Neutrophil (primary cell): ENCODE results near the gene CHP1.
"Not testable (repeated sequence)": the region's sequence is repeated elsewhere in the genome, so short reads cannot be mapped to it uniquely, and the experiment has no call there.

Source experiments
- H3K27ac ChIP-seq: fragments of 200-600 bp; sonication (generic); 2 replicates; pipeline ENCODE4 v1.5.1; 2016; ENCODE audit warnings: mild to moderate bottlenecking, moderate library complexity
- H3K27me3 ChIP-seq: fragments of 200-600 bp; sonication (generic); 2 replicates; pipeline ENCODE4 v1.6.0; 2016; ENCODE audit warnings: mild to moderate bottlenecking
- H3K36me3 ChIP-seq: fragments of 200-600 bp; sonication (generic); 2 replicates; pipeline ENCODE4 v1.5.1; 2017
- H3K4me1 ChIP-seq, 2 experiments: fragments of 200-600 bp in 1 of 2; sonication (generic) in 1 of 2; 1 replicate in 1 of 2; 2 replicates in 1 of 2; pipeline versions ENCODE4 v1.5.1 to v1.6.1; 2013 to 2016; ENCODE audit warnings: low read depth in 1 of 2, low read length in 1 of 2, mild to moderate bottlenecking in 1 of 2, moderate library complexity in 1 of 2; ENCODE audit not compliant: control insufficient read depth in 1 of 2, insufficient read depth in 1 of 2
- H3K4me3 ChIP-seq, 2 experiments: fragments of 200-600 bp in 1 of 2; sonication (generic) in 1 of 2; 1 replicate in 1 of 2; 2 replicates in 1 of 2; pipeline ENCODE4 v1.5.1; 2013 to 2016; ENCODE audit warnings: low read depth in 1 of 2, low read length in 1 of 2, mild to moderate bottlenecking in 1 of 2, moderate library complexity in 1 of 2
- H3K9me3 ChIP-seq: fragments of 200-600 bp; sonication (generic); 2 replicates; pipeline ENCODE4 v1.5.1; 2016
- CTCF ChIP-seq: fragments of 200-600 bp; sonication (generic); IDR thresholded peaks from 2 replicates; pipeline ENCODE4 v1.5.1; 2016; ENCODE audit warnings: antibody characterized with exemption

The CHP1 gene

GRCh38 chr15:41219381-41219780, 11.7 kb upstream of the CHP1 start:
- Histone ChIP-seq H3K36me3 (no peaks in the 10 kb centered on the region), H3K27ac (no peak overlapping the region), H3K4me3 (no peak overlapping the region), H3K4me1 (peaks cover 13 to 15% of the 10 kb centered on the region in 2 experiments), H3K27me3 (no peaks in the 10 kb centered on the region), H3K9me3 (no peaks in the 10 kb centered on the region)
- no peak for TF ChIP-seq CTCF

- H3K27me3 ChIP-seq, result no peaks in the 10 kb centered on the region
- no peaks in the 10 kb centered on the region for H3K36me3 ChIP-seq
- peak overlapping the region; percentile 85 to 94 for H3K4me3 ChIP-seq
- H3K27ac ChIP-seq, result peak overlapping the region; percentile 90
- H3K4me1 ChIP-seq, result peaks cover 27 to 28% of the 10 kb centered on the region in 2 experiments
- no peaks in the 10 kb centered on the region for H3K9me3 ChIP-seq
- no peak for TF ChIP-seq CTCF
These were observed 771 bp upstream of the CHP1 start for GRCh38 chr15:41230345-41230649.

DNA sequence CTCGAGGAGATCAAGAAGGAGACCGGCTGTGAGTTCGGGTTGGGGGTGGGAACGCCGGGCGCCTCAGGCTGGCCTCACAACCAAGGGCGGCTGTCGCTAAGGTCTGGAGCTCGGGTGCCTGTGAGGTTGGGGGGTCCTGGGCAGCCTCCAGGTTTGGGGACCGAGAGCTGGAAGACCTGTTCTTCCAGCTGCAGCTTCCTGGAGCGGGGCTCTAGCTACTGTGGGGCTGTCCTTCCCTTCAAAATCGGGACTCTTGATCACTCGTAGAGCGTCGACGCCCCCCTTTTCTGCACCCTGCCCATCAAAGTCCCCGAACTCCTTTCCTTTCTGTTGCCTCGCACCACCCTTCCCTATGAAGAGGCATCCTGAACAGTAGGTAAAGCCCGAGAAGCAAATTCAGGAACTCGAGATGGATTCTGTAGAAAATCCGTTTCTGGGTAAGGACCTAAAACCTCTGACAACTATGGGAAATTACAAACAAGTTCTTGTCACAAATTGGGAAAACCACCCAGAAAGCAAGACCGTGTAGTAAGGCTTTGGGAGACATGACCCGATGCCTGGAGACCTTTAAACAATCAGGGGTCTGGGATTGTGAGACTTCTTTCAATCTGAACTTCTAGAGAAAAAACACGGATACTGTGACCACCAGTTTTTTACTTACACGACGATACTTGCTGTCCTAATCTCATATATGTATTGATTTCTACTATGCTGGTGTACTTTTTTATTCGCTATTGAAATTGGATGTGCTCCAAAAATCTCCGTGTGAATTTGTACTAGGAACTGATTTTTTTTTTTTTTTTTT, 556 bp downstream of the CHP1 start:
- H3K9me3 ChIP-seq, result no peaks in the 10 kb centered on the region
- H3K4me3 ChIP-seq, result peak overlapping the region; percentile 85 to 94
- H3K4me1 ChIP-seq, result peaks cover 27 to 28% of the 10 kb centered on the region in 2 experiments
- H3K27ac ChIP-seq, result peak overlapping the region; percentile 90
- H3K36me3 ChIP-seq, result no peaks in the 10 kb centered on the region
- no peak for TF ChIP-seq CTCF
- no peaks in the 10 kb centered on the region for H3K27me3 ChIP-seq

- no peak for TF ChIP-seq CTCF
- Histone ChIP-seq H3K9me3 (no peaks in the 10 kb centered on the region), H3K36me3 (no peaks in the 10 kb centered on the region), H3K4me1 (peaks cover 33 to 40% of the 10 kb centered on the region in 2 experiments), H3K27ac (no peak overlapping the region), H3K27me3 (no peaks in the 10 kb centered on the region), H3K4me3 (no peak overlapping the region)
These were observed 2.3 kb downstream of the CHP1 start for GRCh38 chr15:41233367-41233771.

DNA sequence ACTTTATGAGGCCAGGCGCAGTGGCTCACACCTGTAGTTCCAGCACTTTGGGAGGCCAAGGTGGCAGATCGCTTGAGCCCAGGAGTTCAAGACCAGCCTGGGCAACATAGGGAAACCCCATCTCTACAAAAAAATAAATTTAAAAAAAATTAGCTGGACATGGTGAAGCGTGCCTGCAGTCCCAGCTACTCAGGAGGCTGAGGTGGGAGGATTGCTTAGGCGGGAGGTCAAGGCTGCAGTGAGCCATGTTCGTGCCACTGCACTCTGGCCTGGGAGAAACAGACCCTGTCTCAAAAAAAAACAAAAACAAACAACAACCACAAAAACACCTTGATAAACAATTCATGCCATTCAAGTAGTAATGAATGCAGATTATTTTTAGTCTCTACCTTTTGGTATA, 4.2 kb downstream of the CHP1 start:
- not testable (repeated sequence) for H3K4me3 ChIP-seq, H3K27ac ChIP-seq, H3K27me3 ChIP-seq, H3K9me3 ChIP-seq, H3K36me3 ChIP-seq
- peaks cover 31 to 38% of the 10 kb centered on the region in 2 experiments for H3K4me1 ChIP-seq

DNA sequence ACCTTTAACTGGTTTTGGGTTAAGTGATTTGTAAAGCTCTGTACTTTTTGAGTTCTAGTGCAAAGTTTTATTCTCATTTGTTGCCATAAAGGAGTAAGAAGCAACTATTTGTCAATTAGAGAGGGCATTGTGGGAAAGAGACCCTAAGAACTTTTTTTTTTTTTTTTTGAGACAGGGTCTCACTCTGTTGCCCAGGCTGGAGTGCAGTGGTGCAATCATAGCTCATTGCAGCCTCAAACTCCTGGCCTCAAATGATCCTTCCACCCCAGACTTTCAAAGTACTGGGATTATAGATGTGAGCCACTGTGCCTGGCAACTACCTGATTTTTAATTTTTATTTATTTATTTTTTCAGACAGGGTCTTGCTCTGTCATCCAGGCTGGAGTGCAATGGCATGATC, 4.9 kb downstream of the CHP1 start:
- peaks cover 25 to 33% of the 10 kb centered on the region in 2 experiments for H3K4me1 ChIP-seq
- no peaks in the 10 kb centered on the region for H3K9me3 ChIP-seq
- no peak overlapping the region for H3K4me3 ChIP-seq
- no peak overlapping the region for H3K27ac ChIP-seq
- H3K36me3 ChIP-seq, result peaks cover 1% of the 10 kb centered on the region
- no peaks in the 10 kb centered on the region for H3K27me3 ChIP-seq
- no peak for TF ChIP-seq CTCF
